ENCODE data around the gene ZBTB12. TPM values are rescaled to one million over a fixed set of nuclear protein-coding genes. Genes with fewer than 3 reads are reported as not detected.
A peak's percentile ranks its signal among the peaks of the same experiment; 100 is the strongest.

The ZBTB12 gene
- total and polyA plus RNA-seq, 2 of the 4 experiments (the other 2 are of a cell fraction): 2.0 to 8.5 TPM

DNA sequence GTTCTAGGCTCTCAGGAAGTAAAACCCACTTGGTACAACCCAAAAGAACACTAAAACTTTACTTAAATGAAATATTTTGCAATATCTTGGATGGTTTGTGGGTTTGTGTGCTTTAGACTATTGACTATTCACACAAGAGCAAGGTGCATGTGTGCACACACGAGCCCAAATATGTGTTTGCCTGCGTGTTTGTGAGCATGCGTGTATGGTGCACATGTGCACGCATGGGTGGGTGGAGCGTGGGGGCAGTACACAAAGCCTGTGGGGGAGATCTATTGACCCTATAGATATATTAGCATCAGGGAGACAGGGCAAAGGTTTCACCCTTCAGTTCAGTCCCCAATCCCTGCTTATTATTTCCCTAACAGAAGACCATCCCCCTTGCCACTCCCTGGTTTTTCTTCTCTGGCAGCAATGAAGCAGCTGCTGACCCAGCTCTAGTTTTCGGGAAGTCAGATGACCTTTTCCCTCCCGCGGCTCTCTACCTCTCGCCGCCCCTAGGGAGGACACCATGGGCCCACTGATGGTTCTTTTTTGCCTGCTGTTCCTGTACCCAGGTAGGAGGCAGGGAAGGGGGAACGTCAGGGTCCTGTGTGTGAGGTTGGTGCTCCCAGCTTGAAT is 25.5 kb upstream of the ZBTB12 start, which contains the start of gene C2 (continued):
- TF ChIP-seq CHD1 (IDR thresholded peaks at IDR 0.05; ENCODE audit: low read depth, low read length): no peak

DNA sequence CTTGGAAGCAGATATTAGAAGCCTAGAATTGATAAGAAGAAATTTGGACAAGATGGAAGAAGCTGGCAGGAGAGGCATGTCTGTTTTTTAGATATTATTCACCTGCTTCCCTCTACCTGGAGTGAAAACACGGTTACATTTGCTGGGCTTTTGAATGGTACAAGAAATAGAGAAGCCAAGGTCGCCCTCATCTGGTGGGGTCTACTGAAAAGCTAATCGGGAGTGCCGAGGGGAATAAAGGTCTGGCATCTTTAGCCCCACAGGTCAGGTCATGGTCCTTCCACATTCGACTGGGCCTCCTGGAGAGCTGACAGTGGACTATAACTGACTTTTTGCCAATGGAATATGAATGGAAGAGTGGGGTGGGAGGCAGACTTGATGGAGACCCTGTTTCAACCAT is 21.1 kb upstream of the ZBTB12 start:
- Histone ChIP-seq H3K18ac (ENCODE audit: low read depth, low read length) (no peak overlapping the region), H3K4ac (ENCODE audit: low read depth, low read length) (no peak overlapping the region), H3K4me1 (ENCODE audit: control insufficient read depth, insufficient read depth, low read length) (peaks cover 6% of the 10 kb centered on the region; the same call in 1 of the 2 replicates), H3K9me3 (ENCODE audit: control insufficient read depth, insufficient read depth, low read length) (no peaks in the 10 kb centered on the region), H2BK15ac (ENCODE audit: low read depth, low read length) (no peak overlapping the region), H2AK5ac (ENCODE audit: low read depth, low read length) (no peak overlapping the region), H4K5ac (ENCODE audit: low read depth, low read length) (no peak overlapping the region), H3K4me2 (ENCODE audit: low read depth, low read length) (no peak overlapping the region), H3K14ac (replicated peaks; ENCODE audit: low read depth, low read length) (no peak overlapping the region), H3K4me3 (ENCODE audit: insufficient read depth, low read depth, low read length) (no peak overlapping the region), H2AFZ (replicated peaks; ENCODE audit: low read length, poor library complexity) (peak overlapping the region; percentile 58), H3K56ac (ENCODE audit: extremely low read depth, insufficient read depth, low read length) (no peak overlapping the region), H3K36me3 (ENCODE audit: control insufficient read depth, insufficient read depth, low read length) (no peaks in the 10 kb centered on the region), H4K91ac (ENCODE audit: insufficient read depth, low read depth, low read length) (no peak overlapping the region), H3K27me3 (ENCODE audit: control insufficient read depth, insufficient read depth, low read length) (0 out of 2 replicates have a peak, but pooled peaks cover 2% of the 10 kb centered on the region), H2BK20ac (ENCODE audit: low read depth, low read length) (no peak overlapping the region), H4K20me1 (ENCODE audit: insufficient read depth, low read length) (no peaks in the 10 kb centered on the region), H4K8ac (ENCODE audit: low read depth in 2 of 2, low read length in 2 of 2) (no peak overlapping the region), H3K23ac (ENCODE audit: low read depth, low read length) (no peak overlapping the region), H2BK5ac (ENCODE audit: low read depth, low read length, poor library complexity, severe bottlenecking) (no peak overlapping the region), H3K9me1 (ENCODE audit: insufficient read depth, low read length) (0 out of 2 replicates have a peak, but pooled peaks cover 3% of the 10 kb centered on the region), H2AK9ac (replicated peaks; ENCODE audit: low read depth, low read length, poor library complexity) (peak overlapping the region; percentile 65), H3K9ac (ENCODE audit: low read depth, low read length) (no peak overlapping the region), H3K79me1 (ENCODE audit: low read depth in 1 of 2, low read length in 2 of 2) (no peaks in the 10 kb centered on the region), H3K27ac (ENCODE audit: insufficient read depth, low read length) (no peak overlapping the region), H2BK120ac (ENCODE audit: low read depth, low read length) (no peak overlapping the region)
- dilution Hi-C loops (cut with HindIII; ENCODE audit: low sequenced_read_pairs, unreplicated experiment) (no loop called here), in situ Hi-C loops (cut with MboI; ENCODE audit: low sequenced_read_pairs) (no loop called here), intact Hi-C loops (cut with micrococcal nuclease) (no loop called here)
- ATAC-seq (ENCODE audit: low read depth) (no peak), DNase-seq (no peak)
- BruUV-seq (replicated peaks): no TSS peak
- no CpG with 5 or more reads among the region's 5 CpGs for WGBS, 2 experiments (ENCODE audit: extremely low coverage in 2 of 2, insufficient read length in 1 of 2)
- POLR2A ChIA-PET (ENCODE audit: unreplicated experiment): no interaction called here
- CTCF ChIA-PET: interaction anchor here (0.8 to 0.9 kb wide), 2 partner anchors 13 to 17 kb away, joined by 3 read pairs; no protein-coding TSS in a partner anchor
- TF ChIP-seq FOS (IDR thresholded peaks at IDR 0.05; ENCODE audit: low read depth, low read length) (no peak), MAFK (IDR thresholded peaks at IDR 0.05; ENCODE audit: low read depth, low read length) (no peak), RAD21 (IDR thresholded peaks at IDR 0.05; ENCODE audit: low read length) (peak; percentile 14; the same call in 1 of the 2 replicates), CHD1 (IDR thresholded peaks at IDR 0.05; ENCODE audit: low read depth, low read length) (no peak)
- TF ChIP-seq, protein P1, sequence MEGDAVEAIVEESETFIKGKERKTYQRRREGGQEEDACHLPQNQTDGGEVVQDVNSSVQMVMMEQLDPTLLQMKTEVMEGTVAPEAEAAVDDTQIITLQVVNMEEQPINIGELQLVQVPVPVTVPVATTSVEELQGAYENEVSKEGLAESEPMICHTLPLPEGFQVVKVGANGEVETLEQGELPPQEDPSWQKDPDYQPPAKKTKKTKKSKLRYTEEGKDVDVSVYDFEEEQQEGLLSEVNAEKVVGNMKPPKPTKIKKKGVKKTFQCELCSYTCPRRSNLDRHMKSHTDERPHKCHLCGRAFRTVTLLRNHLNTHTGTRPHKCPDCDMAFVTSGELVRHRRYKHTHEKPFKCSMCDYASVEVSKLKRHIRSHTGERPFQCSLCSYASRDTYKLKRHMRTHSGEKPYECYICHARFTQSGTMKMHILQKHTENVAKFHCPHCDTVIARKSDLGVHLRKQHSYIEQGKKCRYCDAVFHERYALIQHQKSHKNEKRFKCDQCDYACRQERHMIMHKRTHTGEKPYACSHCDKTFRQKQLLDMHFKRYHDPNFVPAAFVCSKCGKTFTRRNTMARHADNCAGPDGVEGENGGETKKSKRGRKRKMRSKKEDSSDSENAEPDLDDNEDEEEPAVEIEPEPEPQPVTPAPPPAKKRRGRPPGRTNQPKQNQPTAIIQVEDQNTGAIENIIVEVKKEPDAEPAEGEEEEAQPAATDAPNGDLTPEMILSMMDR (conservative IDR thresholded peaks at IDR 0.05; ENCODE audit: low read depth, low read length): no peak

Data from IMR-90 (cell line).